HPDE6-E6E7 (cell line): ENCODE results near the gene IQGAP1.
A peak's percentile ranks its signal among the peaks of the same experiment; 100 is the strongest.

Experiments
- DNase-seq: peaks from one replicate; pipeline ENCODE4 v3.0.0; 2011; ENCODE audit warnings: missing footprints; ENCODE audit errors: extremely low spot score

Gene IQGAP1

GRCh38 chr15:90441027-90441426 is 53.0 kb downstream of the IQGAP1 start:
- DNase-seq: no peak

DNA sequence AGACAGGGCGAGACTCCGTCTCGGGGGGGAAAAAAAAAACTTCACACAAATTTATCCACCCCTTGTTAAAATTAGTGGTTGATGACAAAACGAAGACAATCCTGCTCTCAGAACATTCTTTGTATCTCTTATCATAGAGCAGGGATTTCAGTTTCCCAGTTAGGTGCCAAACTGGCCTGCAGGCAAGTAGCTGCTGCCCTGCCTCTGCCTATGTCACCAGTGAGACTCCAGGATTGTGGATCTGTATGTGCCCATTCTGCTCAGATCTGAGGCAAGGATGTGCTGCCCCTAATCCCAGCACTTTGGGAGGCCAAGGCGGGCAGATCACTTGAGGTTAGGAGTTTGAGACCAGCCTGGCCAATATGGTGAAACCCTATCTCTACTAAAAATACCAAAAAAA is 54.4 kb downstream of the IQGAP1 start:
- no peak for DNase-seq

GRCh38 chr15:90449206-90449735 is 61.2 kb downstream of the IQGAP1 start:
- DNase-seq: no peak

DNA sequence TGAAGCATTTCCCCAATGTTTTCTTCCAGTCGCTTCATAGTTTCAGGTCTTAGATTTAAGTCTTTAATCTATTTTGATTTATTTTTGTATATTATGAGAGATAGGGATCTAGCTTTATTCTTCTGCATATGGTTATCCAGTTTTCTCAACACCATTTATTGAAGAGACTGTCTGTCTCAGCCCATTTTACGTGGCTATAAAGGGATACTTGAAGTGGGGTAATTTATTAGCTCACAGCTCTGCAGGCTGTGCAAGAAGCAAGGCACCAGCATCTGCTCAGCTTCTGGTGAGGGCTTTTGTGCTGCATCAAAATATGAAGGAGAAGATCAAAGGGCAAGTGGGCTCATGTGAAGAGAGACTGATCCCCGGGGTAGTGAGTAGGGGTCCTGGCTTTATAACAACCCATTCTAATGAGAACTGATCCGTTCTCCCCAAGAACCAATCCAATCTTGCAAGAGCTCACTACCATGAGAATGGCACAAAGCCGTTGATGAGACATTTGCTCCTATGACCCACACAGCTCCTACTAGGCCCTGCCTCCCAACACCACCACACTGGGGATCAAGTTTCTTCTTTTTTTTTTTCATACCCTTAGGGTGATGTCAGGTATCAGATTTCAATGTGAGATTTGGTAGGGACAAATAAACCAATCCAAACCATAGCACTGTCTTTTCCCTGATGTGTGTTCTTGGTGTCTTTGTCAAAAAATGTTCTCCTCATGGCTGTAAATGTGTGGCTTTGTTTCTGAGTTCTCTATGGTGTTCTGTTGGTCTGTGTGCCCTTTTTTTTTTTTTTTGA is 63.2 kb downstream of the IQGAP1 start:
- no peak for DNase-seq

DNA sequence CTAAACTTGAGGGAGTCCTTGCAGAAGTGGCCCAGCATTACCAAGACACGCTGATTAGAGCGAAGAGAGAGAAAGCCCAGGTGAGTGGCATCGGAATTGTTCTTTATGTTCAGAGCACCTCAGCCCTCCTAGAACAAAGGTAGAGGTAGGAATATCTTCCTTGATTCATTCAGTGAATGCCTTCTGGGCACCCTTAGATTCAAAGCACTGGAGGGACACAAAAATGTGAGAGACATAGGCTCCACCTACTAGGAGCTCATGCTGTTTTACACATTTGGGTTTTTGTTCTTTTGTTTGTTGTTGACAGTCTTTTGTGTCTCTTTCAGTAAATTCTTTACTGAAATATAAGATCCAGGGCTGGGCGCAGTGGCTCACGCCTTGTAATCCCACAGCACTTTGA is 68.2 kb downstream of the IQGAP1 start:
- DNase-seq: no peak

- DNase-seq: no peak
These were observed 70.0 kb downstream of the IQGAP1 start for GRCh38 chr15:90458061-90458460.

GRCh38 chr15:90459368-90459767 is 71.3 kb downstream of the IQGAP1 start:
- no peak for DNase-seq

- no peak for DNase-seq
These were observed 72.2 kb downstream of the IQGAP1 start for GRCh38 chr15:90460142-90460824.

DNA sequence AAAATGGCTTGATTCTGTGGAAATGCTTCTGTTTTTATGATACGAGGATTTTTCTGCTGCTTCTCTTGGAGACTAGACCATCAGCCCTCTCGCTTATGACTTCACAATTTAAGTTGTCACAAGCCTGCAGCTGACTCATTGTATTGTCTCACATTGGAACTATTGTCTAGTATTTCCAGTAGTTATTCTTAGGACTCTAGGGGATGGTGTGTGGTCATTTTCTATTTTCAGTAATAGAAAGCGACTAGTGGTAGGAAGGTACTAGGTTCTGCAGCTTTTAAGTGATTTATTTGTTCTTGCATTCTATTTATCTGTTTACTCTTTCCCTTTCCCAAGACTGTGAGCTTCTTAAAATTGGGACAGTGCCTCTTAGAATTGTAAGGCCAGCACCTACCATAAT is 75.3 kb downstream of the IQGAP1 start:
- peak; percentile 7 for DNase-seq

- no peak for DNase-seq
These were observed 77.3 kb downstream of the IQGAP1 start for GRCh38 chr15:90465140-90465929.

DNA sequence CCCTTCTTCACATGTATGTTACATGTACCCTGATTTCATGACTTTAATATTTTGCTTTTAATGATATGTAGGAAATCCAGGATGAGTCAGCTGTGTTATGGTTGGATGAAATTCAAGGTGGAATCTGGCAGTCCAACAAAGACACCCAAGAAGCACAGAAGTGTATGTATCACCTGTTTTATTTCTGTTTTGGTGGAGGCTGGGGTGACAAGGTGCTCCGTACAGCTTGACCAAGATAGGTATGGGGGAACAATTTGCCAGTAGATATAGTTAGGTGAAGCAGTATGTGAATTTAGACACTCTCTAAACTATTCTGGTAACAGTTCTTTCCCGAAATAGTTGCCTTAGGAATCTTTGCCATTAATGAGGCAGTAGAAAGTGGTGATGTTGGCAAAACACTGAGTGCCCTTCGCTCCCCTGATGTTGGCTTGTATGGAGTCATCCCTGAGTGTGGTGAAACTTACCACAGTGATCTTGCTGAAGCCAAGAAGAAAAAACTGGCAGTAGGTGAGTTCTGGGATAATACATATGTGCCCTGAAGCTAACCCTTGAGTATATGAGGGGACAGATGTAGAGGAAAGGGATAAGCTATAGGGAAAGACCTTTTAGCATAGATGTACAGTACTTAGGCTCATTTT is 78.0 kb downstream of the IQGAP1 start:
- DNase-seq: no peak

DNA sequence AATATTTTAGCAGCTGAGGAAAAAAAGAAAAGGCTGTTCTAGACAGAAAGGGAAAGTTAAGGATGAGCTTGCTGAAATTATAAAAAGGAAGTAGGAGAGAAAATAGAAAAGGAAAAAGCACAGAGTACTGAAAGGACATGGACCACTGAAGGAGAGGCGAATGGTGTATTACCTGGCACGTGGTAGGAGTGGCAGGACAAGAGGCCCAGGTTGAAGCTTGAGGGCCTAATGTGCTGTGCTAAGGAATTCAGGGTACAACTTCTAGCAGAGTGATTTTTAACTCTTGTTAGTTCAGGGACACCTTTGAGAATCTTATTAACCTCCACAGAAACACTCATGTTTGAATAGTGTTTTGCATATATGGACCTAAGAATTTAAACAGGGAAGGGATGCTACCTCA is 81.7 kb downstream of the IQGAP1 start:
- DNase-seq: no peak

DNA sequence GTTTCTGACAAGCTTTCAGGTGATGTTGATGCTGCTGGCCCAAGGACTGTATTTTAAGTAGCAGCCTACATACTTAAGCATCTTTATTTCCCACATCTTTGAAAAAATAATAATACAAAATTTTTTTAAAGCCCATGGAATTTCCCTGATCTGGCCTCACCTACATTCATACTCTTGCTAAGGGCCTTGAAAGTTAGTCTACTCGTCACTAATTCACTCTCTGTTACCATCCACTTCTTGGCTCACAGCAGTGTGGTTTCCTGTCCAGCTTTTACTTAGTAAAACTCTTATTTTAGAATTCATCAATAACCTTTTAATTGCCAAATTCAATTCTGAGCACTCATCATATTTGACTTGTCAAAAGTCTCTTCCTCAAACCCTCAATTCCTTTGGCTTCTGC is 82.4 kb downstream of the IQGAP1 start:
- no peak for DNase-seq

GRCh38 chr15:90471126-90471525 is 83.1 kb downstream of the IQGAP1 start:
- DNase-seq: no peak

GRCh38 chr15:90471769-90472168 is 83.7 kb downstream of the IQGAP1 start:
- no peak for DNase-seq

DNA sequence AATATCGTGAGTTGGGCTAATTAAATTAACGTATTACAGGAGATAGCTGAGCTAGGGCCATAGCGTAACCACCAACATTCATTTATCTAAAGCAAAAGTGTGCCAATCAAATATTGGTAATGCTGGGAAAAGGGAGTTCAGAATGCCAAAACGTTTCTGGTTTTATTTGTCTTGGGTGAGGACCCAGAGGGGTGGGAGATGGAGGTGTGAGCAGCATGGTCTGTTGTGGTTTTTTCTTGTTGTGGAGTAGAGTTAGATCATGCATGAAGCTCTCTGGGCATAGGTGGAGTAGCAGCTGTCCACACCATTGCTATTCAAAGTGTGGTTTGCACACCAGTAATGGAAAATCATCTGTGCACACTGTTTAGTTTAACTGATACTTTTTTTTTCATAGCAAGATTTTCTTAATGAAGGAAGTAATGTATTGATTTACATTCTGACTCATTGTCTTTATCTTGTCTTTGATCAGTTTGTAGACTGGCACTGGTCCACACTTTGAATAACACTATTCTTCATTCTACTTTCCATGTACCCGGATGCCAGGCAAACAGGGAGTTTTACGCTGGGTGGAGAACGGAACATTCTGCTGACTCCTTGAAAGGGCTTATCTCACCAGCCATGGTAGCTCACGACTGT is 90.9 kb downstream of the IQGAP1 start:
- DNase-seq: no peak

GRCh38 chr15:90479656-90480055 is 91.6 kb downstream of the IQGAP1 start:
- DNase-seq: peak; percentile 32

DNA sequence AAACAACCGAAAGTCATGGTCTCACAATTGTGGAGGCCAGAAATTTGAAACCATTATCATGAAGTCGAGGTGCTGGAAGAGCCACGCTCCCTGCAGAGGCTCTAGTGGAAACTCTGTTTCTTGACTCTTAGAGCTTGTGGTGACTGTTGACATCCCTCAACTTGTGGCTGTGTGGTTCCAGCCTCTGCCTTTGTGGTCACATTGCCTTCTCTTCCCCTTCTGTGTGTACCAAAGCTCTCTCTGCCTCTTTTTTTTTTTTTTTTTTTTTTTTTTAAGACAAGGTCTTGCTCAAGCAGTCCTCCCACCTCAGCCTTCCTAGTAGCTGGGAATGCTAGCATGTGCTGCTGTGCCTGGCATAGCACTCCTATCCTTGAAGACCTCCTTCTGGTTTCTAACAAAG is 93.0 kb downstream of the IQGAP1 start:
- no peak for DNase-seq

GRCh38 chr15:90482124-90483011 is 94.3 kb downstream of the IQGAP1 start:
- DNase-seq: peak; percentile 16

GRCh38 chr15:90483012-90483307 is 94.9 kb downstream of the IQGAP1 start:
- no peak for DNase-seq

- DNase-seq: no peak
These were observed 95.6 kb downstream of the IQGAP1 start for GRCh38 chr15:90483637-90484036.
